Hepatocyte (in vitro differentiated cells): ENCODE results near the gene FARP2.

Source experiments
- EZH2 ChIP-seq: fragments of 200-600 bp; sonication (generic); IDR thresholded peaks from 2 replicates; pipeline ENCODE4 v1.6.1; 2016; ENCODE audit warnings: antibody characterized with exemption, mild to moderate bottlenecking, borderline replicate concordance
- TF ChIP-seq, protein P1 (sequence below): fragments of 200-600 bp; sonication (generic); IDR thresholded peaks from 2 replicates; pipeline ENCODE4 v1.5.1; 2016; ENCODE audit warnings: antibody characterized with exemption, mild to moderate bottlenecking; ENCODE audit not compliant: poor library complexity

DNA sequence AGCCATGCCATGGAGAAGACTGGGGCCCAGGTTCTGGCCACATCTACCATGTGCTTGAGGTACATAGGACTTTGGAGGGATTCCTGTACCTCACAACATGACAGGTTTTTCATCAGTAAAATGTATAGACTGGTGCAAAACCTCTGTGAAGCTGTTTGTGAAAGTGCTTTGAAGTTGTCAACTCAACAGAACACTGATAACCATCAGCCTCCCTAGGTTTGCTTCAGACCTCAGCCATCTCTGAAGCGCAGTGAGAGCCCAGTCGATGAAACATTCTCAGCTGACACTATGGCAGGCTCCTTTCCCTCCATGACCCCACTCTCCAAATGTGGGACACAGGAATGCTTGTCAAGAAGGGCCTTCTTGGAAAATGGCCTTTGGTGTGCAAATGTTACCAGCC lies 113.7 kb downstream of the FARP2 start:
- TF ChIP-seq, protein P1, sequence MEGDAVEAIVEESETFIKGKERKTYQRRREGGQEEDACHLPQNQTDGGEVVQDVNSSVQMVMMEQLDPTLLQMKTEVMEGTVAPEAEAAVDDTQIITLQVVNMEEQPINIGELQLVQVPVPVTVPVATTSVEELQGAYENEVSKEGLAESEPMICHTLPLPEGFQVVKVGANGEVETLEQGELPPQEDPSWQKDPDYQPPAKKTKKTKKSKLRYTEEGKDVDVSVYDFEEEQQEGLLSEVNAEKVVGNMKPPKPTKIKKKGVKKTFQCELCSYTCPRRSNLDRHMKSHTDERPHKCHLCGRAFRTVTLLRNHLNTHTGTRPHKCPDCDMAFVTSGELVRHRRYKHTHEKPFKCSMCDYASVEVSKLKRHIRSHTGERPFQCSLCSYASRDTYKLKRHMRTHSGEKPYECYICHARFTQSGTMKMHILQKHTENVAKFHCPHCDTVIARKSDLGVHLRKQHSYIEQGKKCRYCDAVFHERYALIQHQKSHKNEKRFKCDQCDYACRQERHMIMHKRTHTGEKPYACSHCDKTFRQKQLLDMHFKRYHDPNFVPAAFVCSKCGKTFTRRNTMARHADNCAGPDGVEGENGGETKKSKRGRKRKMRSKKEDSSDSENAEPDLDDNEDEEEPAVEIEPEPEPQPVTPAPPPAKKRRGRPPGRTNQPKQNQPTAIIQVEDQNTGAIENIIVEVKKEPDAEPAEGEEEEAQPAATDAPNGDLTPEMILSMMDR = no peak
- no peak for TF ChIP-seq EZH2
